ENCODE results near the gene CACNA1A.

Gene CACNA1A

DNA sequence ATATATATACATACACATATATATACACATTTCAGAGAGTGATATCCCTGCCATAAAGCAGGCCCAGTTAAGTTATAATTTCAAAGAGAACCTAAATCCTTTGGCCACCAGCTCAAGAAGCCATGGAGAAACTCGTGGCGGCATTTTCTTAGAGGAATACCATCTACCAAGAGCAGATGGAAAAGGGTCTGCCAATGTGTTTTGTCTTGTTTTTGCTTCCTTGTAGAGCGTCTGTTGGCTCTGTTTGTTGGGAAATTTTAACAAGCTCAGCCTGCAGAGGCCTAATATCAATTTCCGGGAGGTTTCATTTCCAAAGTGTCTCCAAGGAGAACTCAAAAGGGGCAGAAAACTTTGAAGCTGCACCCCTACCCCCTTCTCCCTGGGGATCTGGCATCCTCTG, 215.5 kb downstream of the CACNA1A start:
- no peak overlapping the region for H3K4me3 Mint-ChIP-seq
- no peaks in the 10 kb centered on the region for H3K9me3 Mint-ChIP-seq
- no peak overlapping the region for H3K27ac Mint-ChIP-seq
- no peaks in the 10 kb centered on the region for H3K36me3 Mint-ChIP-seq (ENCODE audit: low read depth)
- peaks cover 10% of the 10 kb centered on the region for H3K27me3 Mint-ChIP-seq
- H3K4me1 Mint-ChIP-seq (ENCODE audit: low read depth), result no peaks in the 10 kb centered on the region
- intact Hi-C loops (cut with micrococcal nuclease), result no loop called here

DNA sequence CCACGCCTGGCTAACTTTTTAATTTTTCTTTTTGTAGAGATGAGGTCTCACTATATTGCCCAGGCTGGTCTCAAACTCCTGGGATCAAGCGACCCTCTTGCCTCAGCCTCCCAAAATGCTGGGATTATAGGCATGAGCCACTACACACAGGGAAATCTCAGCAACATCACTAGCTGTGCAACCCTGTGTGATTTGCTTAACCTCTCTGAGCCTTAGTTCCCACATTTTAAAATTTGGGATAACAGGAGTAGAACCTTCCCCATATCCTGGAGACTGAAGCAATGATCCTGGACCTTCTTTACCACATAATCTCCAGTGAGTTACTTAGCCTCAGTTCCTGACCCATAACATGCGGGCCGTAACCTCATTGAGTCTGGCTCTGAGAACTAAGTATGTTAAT, 217.0 kb downstream of the CACNA1A start:
- Mint-ChIP-seq H3K27ac (no peak overlapping the region), H3K4me1 (ENCODE audit: low read depth) (peaks cover 7% of the 10 kb centered on the region), H3K9me3 (no peaks in the 10 kb centered on the region), H3K27me3 (peaks cover 3% of the 10 kb centered on the region), H3K4me3 (no peak overlapping the region), H3K36me3 (ENCODE audit: low read depth) (no peaks in the 10 kb centered on the region)
- intact Hi-C loops (cut with micrococcal nuclease), result no loop called here

DNA sequence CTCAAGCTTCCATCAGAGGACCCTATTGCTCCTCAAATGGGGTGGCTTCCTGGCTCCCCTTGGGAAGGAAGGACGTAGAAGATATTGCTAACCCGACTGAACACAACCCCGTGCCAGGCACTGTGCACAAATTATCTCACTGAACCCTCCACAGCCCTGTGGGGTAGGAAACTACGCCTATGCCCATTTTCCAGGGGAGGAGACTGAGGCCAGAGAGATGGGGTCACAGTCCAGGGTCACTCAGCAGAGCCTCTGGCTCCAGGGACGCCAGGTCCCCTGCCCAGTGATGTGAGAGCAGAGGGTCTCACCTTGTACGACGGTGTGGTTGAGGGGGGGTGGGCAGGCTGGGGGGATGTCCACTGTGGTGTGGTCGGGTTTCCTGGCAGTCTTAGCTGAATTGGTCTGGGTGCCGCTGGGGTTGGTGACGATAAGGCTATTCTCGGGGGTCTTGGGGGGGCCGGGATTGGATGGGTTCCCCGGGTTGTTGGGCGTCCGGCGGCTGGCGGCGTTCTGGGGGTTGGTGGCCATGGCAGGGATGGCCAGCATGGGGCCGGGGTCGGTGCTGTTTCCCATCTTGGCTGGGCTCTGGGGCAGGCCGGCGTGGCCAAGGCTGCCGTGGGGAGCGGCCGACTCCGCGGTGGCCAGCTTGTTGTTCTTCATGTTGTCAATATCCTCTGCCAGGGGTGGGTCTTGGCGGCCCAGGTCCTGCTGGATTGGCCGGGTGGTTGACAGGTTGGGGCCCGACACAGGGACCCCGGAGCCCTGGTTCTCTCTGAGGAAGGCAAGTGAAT, 219.9 kb downstream of the CACNA1A start:
- Mint-ChIP-seq H3K27me3 (peaks cover 10% of the 10 kb centered on the region), H3K27ac (no peak overlapping the region)
- intact Hi-C loops (cut with micrococcal nuclease), result no loop called here

DNA sequence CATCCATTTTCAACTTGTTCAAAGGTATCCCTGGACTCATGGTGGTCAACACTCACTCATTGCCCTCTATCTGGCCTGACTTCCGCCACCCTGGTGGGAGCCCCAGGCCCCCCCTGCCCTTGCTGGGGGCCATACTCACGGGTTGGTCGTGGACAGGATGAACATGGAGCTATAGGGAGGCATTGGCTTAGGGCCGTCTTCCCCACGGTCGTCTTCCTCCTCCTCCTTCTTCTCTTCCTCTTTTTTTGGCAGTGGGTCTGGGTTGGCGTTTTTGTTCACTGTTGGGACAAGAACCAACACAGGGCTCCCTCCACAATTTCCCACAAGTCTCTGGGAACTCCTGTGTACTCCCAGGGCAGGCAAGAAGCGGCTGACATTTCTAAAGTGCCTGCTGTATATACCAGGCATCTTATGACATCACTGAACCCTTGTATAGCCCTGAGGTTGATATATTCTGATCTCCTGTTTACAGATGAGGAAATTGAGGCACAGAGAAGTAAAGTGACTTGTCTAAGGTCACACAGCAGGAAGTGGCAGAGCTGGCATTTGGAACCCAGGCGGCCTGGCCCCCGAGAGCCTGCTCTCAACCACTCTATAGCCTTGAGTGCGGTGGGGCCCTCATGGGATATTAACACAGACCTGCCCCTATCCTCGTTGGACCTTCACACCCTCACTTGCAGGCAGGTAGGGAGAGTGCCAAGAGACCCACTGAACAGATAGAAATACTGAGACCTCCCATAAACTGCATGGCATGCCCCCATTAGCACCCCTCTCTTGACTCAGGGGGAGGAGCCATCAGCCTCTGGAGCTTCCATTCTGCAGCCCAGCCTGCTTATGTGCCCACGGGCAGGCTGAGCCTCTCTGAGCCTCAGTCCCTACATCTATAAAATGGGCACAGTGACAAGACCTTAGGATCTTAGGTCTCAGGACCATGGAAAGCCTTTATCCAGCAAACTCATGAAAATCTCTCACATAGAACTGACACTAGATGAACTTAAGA, 221.1 kb downstream of the CACNA1A start:
- H3K27me3 Mint-ChIP-seq, result peaks cover 11% of the 10 kb centered on the region
- H3K4me1 Mint-ChIP-seq (ENCODE audit: low read depth), result peaks cover 7% of the 10 kb centered on the region
- no peaks in the 10 kb centered on the region for H3K36me3 Mint-ChIP-seq (ENCODE audit: low read depth)
- no peak overlapping the region for H3K4me3 Mint-ChIP-seq
- no peaks in the 10 kb centered on the region for H3K9me3 Mint-ChIP-seq
- H3K27ac Mint-ChIP-seq, result no peak overlapping the region
- intact Hi-C loops (cut with micrococcal nuclease), result no loop called here

More for the DNA sequence above, 219.9 kb downstream of the CACNA1A start:
- no peaks in the 10 kb centered on the region for H3K9me3 Mint-ChIP-seq
- H3K36me3 Mint-ChIP-seq (ENCODE audit: low read depth), result no peaks in the 10 kb centered on the region
- peaks cover 7% of the 10 kb centered on the region for H3K4me1 Mint-ChIP-seq (ENCODE audit: low read depth)
- no peak overlapping the region for H3K4me3 Mint-ChIP-seq

DNA sequence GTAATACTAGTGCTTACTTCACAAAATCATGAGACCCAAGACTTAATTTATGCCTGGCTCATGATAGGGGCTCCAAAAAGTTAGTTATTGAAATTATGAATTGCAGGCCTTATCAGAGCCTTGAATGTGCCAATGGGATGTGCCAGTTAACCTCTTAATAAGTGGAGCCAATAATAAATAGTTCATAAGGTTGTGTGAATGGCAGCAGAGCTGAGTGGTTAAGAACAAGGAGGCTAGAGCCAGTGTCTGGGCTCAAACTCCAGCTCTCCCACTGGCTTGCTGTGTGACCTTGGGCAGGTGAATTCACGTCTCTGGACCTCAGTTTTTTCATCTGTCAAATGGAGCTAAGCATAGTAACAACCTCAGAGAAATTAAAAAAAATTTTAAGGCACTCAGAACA, 222.4 kb downstream of the CACNA1A start:
- Mint-ChIP-seq H3K36me3 (ENCODE audit: low read depth) (no peaks in the 10 kb centered on the region), H3K27ac (no peak overlapping the region), H3K4me1 (ENCODE audit: low read depth) (peaks cover 7% of the 10 kb centered on the region), H3K9me3 (no peaks in the 10 kb centered on the region), H3K4me3 (no peak overlapping the region), H3K27me3 (peaks cover 12% of the 10 kb centered on the region)
- intact Hi-C loops (cut with micrococcal nuclease), result no loop called here

DNA sequence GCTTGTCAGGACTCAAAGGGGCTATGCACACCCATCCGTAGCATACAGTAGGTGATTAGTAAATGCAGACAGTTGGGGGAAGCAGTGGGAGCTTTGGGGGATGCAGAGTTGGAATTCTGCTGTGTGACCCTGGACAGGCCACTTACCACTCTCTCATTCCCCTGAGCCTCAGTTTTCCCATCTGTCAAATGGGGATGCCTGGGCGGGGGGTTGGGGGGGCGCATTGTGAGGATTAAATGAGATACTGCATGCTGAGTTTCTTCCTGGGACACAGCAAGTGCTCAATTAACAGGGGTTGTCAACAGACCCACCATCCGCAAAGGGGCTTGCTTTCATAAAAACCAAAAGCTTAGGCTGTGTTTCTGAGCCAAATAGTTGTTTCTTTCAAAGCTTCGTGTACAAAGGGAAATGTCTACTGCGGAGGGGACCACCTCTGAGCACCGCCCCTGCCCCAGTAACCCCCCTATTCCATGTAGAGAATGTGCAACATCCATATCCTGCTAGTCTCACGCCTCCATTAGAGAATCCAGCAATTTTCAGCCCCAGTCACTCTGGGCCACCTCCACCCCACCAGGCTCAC, 223.7 kb downstream of the CACNA1A start:
- H3K36me3 Mint-ChIP-seq (ENCODE audit: low read depth), result no peaks in the 10 kb centered on the region
- H3K27ac Mint-ChIP-seq, result no peak overlapping the region
- peaks cover 16% of the 10 kb centered on the region for H3K27me3 Mint-ChIP-seq
- no peak overlapping the region for H3K4me3 Mint-ChIP-seq
- H3K9me3 Mint-ChIP-seq, result no peaks in the 10 kb centered on the region
- H3K4me1 Mint-ChIP-seq (ENCODE audit: low read depth), result peaks cover 7% of the 10 kb centered on the region
- intact Hi-C loops (cut with micrococcal nuclease), result no loop called here

DNA sequence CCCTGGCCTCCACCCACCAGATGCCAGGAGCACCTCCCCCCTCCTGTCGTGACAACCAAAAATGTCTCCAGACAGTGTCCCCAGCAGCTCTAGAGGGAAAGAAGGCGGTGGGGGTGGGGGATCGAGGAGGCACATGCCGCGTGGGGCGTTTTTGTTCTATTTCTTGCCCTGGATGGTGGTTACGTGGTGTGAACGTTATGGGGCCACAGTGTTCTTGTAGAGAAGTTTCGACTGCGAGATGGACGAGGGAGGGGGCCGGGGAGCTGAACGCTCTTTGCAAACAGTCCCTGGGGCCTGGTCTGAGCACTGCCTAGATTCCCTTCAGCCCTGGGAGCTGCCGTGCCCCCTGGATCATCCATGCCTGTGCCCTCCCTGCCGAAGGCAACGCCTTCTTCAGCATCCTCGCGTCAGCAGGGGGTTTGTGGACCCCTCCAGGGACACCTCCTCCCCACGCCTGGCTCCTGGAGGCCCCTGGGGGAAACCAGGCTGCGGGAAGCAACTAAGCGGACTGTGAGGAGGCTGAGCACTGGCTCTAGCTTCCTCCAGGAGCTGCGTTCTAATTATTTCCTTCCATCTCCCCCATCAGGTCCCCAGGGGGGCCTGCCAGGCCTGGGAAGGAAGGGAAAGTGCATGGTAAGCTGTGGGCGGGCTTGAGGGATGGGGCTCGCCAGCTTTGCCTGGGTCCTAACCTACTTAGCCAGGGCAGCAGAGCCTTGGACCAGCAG, 224.6 kb downstream of the CACNA1A start:
- H3K27ac Mint-ChIP-seq, result no peak overlapping the region
- no peaks in the 10 kb centered on the region for H3K36me3 Mint-ChIP-seq (ENCODE audit: low read depth)
- intact Hi-C loops (cut with micrococcal nuclease), result no loop called here
- H3K9me3 Mint-ChIP-seq, result no peaks in the 10 kb centered on the region
- no peak overlapping the region for H3K4me3 Mint-ChIP-seq
- peaks cover 7% of the 10 kb centered on the region for H3K4me1 Mint-ChIP-seq (ENCODE audit: low read depth)
- H3K27me3 Mint-ChIP-seq, result peaks cover 16% of the 10 kb centered on the region

DNA sequence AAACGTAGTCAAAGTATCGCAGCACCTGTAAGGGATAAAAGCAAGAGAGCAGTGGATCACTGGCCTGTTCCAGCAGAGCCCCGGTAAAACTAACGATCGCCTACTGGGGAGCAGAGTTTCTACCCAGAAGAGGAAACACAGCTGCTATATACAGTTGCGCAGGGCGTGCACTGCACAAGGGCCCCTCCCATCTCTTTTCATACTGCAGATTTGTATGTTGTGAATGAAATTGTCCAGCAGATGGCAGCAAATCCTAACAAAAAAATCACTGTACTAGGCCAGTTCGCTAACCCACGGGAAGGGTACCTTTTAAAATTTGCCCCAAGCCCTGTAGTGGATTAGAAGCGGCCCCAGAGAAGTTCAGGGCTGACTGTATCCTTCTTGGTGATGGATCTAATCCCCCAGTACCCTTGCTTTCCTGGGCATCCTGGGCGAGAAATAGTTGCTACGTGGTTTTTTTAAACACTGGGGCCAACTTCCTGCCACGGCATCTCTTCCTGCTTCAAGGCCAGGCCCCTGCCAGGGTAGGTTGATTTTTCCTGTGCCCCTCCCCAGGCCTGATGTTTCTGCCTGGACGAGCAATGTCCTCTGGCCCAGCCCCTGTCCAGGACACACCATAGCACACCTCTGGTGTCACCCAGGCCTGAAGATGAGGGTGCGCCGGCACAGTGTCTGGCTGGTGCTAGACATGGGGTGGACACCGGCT, 229.0 kb downstream of the CACNA1A start:
- no peak overlapping the region for H3K27ac Mint-ChIP-seq
- peaks cover 15% of the 10 kb centered on the region for H3K27me3 Mint-ChIP-seq
- H3K36me3 Mint-ChIP-seq (ENCODE audit: low read depth), result no peaks in the 10 kb centered on the region
- no peaks in the 10 kb centered on the region for H3K9me3 Mint-ChIP-seq
- H3K4me1 Mint-ChIP-seq (ENCODE audit: low read depth), result no peaks in the 10 kb centered on the region
- no peak overlapping the region for H3K4me3 Mint-ChIP-seq
- intact Hi-C loops (cut with micrococcal nuclease), result loop anchor here (1.0 kb wide), 2 partner anchors 154 to 312 kb away; no protein-coding TSS in a partner anchor

DNA sequence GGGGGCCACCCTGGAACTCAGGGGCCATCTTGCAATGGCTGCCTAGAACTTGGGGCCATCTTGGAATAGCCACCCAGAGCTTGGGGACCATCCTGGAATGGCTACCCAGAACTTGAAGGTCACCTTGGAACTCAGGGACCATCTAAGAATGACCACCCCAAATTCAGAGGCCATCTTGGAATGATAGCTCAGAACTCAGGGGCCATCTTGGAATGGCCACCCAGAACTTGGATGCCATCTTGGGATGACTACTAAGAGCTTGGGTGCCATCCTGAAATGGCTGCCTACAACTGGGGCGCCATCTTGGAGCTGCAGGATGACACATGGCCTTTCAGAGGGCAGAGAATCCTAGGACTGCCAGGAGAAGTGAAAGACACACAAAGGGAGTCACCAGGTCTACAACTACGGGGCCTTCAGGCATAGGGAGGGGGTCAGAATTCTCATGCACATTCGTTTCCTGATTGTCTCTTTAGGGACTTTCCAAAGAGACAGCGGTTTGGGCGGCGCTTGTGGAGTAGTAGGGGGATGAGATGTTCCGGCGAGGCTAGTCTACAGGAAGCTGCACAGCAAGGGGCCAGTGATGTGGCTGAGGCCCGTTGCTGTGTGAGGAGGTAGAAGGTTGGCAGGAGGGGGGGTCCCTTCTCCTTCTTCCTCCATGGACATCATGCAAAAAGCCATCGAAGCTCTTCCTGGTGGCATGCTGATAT, 231.1 kb downstream of the CACNA1A start:
- Mint-ChIP-seq H3K27me3 (peaks cover 9% of the 10 kb centered on the region), H3K36me3 (ENCODE audit: low read depth) (no peaks in the 10 kb centered on the region), H3K27ac (no peak overlapping the region), H3K4me1 (ENCODE audit: low read depth) (no peaks in the 10 kb centered on the region), H3K4me3 (no peak overlapping the region), H3K9me3 (no peaks in the 10 kb centered on the region)
- intact Hi-C loops (cut with micrococcal nuclease), result no loop called here

DNA sequence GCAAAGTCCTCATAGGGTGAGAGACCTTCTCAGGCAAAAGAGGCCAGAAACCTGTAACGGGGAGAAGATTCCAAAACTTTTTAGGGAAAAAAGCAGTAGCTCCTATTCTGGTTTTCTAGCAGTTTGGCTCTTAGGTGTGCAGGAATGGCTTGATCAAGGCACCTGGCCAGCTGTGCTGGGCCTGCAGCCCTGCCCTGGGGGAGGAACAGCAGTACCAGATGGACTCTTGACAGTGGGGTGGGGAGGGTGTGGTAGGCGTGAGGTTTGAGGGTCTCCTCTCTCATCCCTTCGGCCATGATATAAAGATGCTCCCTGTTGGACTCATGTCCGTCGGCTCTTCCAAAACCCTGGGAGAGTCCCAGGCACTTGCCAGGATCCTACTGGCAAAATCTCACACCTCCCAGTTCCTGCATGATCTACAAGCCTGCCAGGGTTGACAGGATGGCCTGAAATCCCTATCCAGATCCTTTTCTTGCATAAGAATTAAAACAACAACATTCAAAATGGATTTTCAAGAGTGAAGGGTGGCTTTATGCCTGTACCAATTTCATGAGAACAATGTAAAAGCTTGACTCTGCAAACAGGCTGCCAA, 235.7 kb downstream of the CACNA1A start:
- H3K4me1 Mint-ChIP-seq (ENCODE audit: low read depth), result no peaks in the 10 kb centered on the region
- H3K27ac Mint-ChIP-seq, result no peak overlapping the region
- peaks cover 10% of the 10 kb centered on the region for H3K27me3 Mint-ChIP-seq
- no peaks in the 10 kb centered on the region for H3K36me3 Mint-ChIP-seq (ENCODE audit: low read depth)
- H3K4me3 Mint-ChIP-seq, result no peak overlapping the region
- intact Hi-C loops (cut with micrococcal nuclease), result no loop called here
- H3K9me3 Mint-ChIP-seq, result no peaks in the 10 kb centered on the region

DNA sequence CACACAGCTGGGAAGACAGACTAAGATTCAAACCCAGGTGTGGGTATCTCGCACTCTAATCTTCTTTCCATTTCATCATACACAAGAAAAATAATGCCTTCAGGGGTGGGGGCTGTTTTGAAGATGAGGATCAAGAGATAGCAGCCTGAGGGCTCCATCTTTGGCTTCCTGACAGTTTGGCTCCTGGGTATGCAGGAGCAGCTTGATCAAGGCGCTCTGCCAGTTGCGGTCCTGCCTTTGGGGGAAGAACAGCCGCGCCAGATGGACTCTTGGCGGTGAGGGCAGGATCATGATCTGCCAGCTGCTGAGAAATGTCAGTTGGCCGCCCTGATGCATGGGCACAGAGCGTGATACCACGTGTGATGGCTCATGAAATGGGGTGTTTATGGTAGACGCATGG, 236.9 kb downstream of the CACNA1A start:
- Mint-ChIP-seq H3K27me3 (peaks cover 22% of the 10 kb centered on the region), H3K4me3 (no peak overlapping the region), H3K9me3 (no peaks in the 10 kb centered on the region), H3K36me3 (ENCODE audit: low read depth) (no peaks in the 10 kb centered on the region), H3K27ac (no peak overlapping the region), H3K4me1 (ENCODE audit: low read depth) (no peaks in the 10 kb centered on the region)
- intact Hi-C loops (cut with micrococcal nuclease), result no loop called here

DNA sequence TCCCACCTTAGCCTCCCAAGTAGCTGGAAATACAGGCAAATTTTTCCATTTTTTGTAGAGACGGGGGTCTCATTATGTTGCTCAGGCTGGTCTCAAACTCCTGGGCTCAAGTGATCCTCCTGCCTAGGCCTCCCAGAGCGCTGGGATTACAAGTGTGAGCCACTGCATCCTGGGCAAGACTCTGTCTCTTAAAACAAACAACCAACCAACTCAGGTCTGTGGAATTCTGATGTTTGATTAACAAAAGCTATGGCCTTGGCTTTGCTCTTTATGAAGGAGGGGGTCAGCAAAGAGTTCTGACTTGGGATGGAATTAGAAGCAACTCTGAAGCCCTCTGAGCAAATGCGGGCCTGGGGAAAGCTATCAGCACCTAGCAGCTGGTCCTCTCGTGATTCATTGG, 238.4 kb downstream of the CACNA1A start:
- H3K4me1 Mint-ChIP-seq (ENCODE audit: low read depth), result no peaks in the 10 kb centered on the region
- no peak overlapping the region for H3K4me3 Mint-ChIP-seq
- H3K27ac Mint-ChIP-seq, result no peak overlapping the region
- no peaks in the 10 kb centered on the region for H3K9me3 Mint-ChIP-seq
- intact Hi-C loops (cut with micrococcal nuclease), result no loop called here
- H3K36me3 Mint-ChIP-seq (ENCODE audit: low read depth), result no peaks in the 10 kb centered on the region
- peaks cover 26% of the 10 kb centered on the region for H3K27me3 Mint-ChIP-seq

Data from dendritic cell treated with granulocyte-macrophage colony-stimulating factor and Interleukin-4, amounts not matched to agents 40 ng/mL and 50 ng/mL, for 4 days (primary cell).